GM12891 (cell line): ENCODE measurements around the gene ARID4A.

Experiments
- PAX5 ChIP-seq: IDR thresholded peaks from 2 replicates; pipeline ENCODE4 v1.6.1; 2011; ENCODE audit warnings: low read length, moderate library complexity, mild to moderate bottlenecking; ENCODE audit not compliant: insufficient read depth, severe bottlenecking
- POLR2A ChIP-seq: IDR thresholded peaks from 2 replicates; pipeline ENCODE4 v1.6.1; 2011; ENCODE audit warnings: low read depth, low read length, control low read depth
- POLR2AphosphoS5 ChIP-seq: IDR thresholded peaks from 2 replicates; pipeline ENCODE4 v1.6.1; 2011; ENCODE audit warnings: low read depth, low read length, control low read depth
- TAF1 ChIP-seq: IDR thresholded peaks from 2 replicates; pipeline ENCODE4 v1.6.1; 2011; ENCODE audit warnings: low read depth, low read length, control low read depth

DNA sequence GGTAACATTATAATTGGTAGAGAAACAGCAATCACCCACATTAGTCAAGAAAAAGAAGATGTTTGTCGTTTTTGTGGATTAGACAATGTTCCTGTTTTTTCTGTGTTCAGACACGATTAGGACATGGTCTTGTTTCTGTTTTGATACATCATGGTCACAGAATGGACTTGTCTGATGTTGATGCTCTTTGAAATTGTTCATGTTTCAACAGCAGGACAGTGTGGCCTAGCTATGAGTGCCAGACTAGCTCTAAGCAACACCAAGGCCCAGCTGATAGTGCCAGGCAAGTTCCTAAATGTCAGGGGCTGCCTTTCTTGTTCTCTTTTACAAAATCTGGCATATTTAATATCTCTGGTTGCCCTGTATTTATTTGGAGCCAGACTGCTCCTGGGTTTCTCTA, 56.5 kb downstream of the ARID4A start:
- TF ChIP-seq POLR2AphosphoS5 (no peak), POLR2A (no peak), PAX5 (no peak), TAF1 (no peak)
